ENCODE measurements around the gene SLC29A1.

DNA sequence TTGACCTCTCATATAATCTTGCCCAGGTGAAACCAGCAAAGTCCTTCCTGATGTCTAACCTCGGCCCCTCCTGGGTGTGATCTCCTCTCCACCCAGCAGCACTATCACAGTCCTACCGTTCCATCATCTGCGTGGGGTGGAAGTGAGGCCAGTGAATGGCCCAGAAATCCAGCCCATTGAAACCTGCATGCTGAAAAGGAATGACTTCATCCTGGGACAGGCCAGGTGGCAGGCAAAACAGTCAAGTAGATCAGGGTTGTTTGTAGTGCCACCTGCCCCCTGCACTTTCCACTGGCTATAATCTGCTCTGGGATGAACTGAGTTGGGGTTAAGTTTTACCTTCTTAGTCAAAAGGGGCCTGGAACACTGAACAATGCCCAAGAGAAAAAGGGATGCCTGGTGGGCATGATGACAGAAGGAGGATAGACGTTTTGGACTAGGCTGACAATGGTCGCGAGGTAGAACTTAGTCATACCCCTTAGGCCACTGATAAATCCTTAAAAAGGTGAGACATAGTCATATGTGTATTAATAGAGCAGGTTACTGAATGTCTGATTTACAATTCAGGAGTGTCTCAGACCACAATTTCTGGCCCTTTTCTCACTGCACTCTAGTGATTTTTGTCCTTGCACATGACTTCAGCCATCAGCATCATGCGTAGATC, 15.4 kb downstream of the SLC29A1 start:
- TF ChIP-seq, protein P1, sequence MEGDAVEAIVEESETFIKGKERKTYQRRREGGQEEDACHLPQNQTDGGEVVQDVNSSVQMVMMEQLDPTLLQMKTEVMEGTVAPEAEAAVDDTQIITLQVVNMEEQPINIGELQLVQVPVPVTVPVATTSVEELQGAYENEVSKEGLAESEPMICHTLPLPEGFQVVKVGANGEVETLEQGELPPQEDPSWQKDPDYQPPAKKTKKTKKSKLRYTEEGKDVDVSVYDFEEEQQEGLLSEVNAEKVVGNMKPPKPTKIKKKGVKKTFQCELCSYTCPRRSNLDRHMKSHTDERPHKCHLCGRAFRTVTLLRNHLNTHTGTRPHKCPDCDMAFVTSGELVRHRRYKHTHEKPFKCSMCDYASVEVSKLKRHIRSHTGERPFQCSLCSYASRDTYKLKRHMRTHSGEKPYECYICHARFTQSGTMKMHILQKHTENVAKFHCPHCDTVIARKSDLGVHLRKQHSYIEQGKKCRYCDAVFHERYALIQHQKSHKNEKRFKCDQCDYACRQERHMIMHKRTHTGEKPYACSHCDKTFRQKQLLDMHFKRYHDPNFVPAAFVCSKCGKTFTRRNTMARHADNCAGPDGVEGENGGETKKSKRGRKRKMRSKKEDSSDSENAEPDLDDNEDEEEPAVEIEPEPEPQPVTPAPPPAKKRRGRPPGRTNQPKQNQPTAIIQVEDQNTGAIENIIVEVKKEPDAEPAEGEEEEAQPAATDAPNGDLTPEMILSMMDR (IDR thresholded peaks at IDR 0.05; ENCODE audit: poor library complexity), result no peak
- no peak for TF ChIP-seq EZH2 (IDR thresholded peaks at IDR 0.05; ENCODE audit: borderline replicate concordance)
- no peak for TF ChIP-seq EZH2phosphoT487 (IDR thresholded peaks at IDR 0.05; ENCODE audit: low read depth, severe bottlenecking, unreplicated experiment)
